Cerebellar nuclear complex (tissue), 1 donor: Measurements from ENCODE around the gene RAB12.
"Not testable (repeated sequence)": the region's sequence is repeated elsewhere in the genome, so short reads cannot be mapped to it uniquely, and the experiment has no call there.

ENCODE experiments used
- DNase-seq, 2 experiments: peaks; one replicate each; lab custom pipeline; 2025; lab: John Stamatoyannopoulos, UW

RAB12 gene

DNA sequence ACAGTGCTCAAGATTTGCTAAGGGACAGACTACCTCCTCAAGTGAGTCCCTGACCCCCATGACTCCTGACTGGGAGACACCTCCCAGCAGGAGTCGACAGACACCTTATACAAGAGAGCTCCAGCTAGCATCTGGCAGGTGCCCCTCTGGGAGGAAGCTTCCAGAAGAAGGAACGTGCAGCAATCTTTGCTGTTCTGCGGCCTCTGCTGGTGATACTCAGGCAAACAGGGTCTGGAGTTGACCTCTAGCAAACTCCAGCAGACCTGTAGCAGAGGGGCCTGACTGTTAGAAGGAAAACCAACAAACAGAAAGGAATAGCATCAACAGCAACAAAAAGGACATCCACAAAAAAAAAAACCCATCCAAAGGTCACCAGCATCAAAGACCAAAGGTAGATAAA lies 38.1 kb downstream of the RAB12 start:
- not testable (repeated sequence) for DNase-seq

DNA sequence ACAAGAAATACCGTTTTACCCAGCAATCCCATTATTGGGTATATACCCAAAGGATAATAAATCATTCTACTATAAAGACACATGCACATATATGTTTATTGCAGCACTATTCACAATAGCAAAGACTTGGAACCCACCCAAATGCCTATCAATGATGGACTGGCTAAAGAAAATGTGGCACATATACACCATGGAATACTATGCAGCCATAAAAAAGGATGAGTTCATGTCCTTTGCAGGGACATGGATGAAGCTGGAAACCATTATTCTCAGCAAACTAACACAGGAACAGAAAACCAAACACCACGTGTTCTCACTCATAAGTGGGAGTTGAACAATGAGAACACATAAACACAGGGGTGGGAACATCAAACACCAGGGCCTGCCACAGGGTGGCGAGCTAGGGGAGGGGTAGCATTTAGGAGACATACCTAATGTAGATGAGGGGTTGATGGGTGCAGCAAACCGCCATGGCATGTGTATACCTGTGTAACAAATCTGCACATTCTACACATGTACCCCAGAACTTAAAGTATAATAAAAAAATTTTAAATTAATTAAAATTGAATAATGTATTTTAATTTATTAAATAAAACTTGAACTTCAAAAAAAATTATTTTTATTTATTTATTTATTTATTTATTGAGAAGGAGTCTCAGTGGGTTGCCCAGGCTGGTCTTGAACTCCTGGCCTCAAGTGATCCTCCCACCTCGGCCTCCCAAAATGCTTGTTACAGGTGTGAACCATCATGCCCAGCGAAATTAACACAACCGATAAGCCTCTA lies 42.4 kb downstream of the RAB12 start:
- not testable (repeated sequence) for DNase-seq

DNA sequence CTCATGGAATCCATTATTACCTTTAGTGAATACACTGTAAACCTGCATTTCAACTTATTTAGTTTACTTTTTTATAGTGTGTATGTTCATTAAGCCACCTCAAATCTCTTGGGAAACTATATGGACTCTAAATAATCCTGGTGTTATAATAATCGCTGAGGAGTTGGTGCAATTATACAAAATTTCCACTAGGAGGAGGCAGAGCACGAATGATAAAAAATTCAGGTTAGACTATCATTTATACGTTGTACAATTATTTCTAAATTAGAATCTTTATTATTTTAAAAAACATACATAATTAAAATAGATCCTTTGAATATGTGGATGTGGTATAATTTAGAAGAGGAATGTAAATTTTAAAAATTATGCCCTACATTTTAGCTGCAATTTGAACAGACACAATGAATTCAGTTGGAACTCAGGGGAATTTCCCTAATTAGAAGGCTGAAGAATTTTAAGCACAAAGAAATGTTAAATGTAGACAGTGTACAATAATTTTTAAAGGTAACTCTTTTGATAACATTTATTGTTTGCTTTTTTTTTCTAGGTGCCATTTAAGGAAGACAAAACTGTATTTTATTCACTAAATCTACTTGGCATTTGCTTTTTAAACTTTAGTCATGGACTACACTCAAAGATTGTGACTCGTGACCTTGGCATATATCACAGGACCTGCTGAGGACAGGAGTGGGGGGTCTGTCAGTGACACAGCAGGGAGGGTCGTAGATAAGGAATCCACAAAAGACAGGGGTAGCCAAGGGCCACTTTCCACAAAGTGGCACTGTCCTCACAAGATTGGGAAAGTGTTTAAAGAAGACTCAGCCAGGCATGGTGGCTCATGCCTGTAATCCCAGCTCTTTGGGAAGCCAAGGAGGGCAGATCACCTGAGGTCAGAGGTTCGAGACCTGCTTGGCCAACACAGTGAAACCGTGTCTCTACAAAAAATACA lies 45.5 kb downstream of the RAB12 start:
- DNase-seq = peak in 1 of 2 experiments; percentile 12

DNA sequence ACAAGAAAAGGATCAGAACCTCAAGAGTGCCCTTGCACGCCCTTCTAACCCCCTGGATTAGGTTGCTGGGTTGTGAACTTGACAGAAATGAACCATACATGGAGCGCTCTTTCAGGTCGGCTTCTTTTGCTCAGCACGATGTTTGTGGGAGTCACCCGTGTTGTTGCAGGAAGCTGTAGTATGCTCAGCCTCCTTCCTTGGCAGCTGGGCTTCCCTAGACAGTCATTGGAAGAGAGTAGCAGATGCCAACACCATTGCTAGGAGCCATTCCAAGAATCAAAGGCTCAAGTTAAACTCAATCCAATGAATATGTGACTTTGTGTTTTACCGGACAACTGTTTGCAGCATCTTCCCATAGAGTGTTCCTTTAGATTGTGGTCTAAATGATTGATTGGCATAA lies 47.0 kb downstream of the RAB12 start:
- DNase-seq = no peak

DNA sequence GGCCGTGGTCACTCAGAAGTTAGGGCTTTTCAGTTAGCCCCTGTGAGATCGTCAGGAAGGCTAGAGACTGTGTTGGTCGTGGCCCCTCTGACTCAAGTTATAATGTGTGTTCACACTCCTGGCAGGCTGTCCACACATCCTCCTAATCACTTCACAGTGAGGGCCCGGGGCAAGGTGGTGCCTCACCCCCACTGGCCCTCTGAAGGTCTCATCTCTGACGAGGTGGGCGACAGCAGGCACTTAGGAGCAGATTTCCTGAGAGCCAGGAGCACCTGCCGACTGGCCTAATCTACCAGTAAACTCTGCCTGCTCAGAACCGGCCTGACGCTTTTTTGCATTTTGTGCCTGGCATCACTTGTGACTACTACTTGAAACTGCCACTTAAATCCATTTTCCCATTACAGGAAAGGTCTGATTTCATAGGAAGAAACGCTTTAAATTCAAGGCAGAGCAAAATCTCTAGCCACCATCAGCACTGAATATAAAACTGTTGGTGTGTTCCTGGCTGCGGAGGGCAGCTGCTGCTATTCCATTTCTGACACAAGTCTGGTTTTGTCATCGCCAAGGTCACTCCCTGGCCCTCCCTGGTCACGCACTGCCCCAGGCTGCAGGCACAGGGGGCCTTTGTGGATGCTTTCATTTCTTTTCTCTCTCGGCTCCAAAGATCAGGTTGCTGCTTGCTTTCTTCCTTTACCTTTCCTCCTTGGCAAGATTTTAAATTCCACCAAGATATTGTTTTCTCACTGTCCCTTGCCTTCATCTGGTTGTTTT lies 48.0 kb downstream of the RAB12 start:
- DNase-seq = no peak

DNA sequence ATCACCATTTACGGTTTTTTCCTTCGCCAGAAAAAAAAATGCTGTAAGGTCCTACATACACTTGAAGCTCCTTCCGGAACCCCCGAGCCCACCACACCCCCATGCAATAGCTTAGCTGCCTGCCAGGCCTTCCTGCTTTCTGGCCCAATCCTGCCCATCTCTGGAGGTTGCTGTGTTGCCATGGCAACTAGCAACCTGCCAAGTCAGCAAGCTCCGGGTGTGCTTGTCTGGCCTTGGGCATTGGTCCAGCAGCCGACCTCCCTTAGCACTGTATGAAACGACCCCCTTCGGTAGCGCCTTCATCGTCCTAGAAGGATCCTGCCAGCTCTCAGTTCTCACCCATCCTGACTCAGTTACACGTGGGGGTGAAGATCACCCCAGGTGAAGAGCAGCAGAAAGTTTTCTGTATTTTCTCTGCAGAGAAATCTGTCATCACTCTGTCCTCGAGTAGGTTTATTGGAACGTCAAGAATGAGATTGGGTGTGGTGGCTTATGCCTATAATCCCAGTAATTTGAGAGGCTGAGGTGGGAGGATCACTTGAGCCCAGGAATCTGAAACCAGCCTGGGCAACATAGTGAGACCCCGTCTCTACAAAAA lies 48.7 kb downstream of the RAB12 start:
- DNase-seq = peak in 1 of 2 experiments; percentile 35

DNA sequence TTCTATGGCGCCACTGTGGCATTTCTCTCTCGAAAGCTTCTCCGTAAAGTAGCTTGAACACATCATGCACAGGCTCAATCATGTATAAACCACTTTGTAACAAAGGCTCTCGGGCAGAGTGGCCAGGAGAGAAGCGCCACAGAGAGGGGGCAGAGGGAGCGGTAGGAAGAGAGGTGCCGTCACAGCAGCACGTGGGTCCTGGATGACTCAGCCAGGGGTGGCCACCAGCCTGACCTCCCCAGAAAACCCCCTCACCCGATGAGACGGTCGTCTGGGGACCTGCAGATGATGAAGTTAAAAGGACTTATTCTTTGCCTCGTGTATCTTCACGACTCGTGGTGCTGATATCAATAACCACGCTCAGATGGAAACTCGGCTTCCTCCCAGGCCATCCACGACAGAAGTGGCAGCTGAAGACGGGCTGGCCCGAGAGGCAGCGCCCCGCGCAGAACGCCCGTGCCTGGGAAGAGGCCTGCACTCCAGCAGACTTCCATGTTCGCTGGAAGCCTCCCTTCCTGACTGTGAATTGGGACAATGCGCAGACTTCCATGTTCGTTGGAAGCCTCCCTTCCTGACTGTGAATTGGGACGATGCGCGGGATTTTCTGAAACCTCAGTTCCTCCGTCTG lies 49.7 kb downstream of the RAB12 start:
- DNase-seq = no peak

DNA sequence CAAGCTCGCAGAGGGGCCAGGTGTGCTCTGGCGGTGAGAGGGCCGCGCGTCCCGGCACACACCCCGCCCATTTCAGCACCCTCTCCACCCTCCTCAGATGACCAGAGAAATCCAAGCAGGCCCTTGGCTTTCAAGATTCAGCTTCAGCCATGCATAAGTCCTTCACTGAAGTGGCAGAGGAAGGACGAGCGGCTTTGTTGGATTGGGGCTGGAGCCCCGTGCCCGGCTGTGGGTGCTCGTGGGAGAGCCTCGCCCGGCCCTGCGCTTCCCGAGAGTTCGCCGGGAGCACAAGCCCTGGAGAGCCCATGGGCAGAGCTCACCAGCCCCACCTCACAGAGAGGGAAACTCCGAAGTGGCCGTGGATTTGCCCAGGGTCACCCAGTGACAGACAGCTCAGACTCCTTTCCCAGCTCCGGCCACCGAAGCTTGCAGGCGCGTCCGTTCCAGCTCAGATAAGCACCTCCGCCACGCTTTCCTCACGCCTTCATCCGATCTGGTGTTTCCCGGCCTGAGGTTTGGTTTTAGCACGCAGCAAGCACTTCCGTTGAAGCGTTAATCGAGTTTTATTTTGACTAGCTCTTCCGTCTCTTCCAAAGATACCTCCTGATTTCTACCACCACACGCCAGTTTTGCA lies 50.5 kb downstream of the RAB12 start:
- no peak for DNase-seq

DNA sequence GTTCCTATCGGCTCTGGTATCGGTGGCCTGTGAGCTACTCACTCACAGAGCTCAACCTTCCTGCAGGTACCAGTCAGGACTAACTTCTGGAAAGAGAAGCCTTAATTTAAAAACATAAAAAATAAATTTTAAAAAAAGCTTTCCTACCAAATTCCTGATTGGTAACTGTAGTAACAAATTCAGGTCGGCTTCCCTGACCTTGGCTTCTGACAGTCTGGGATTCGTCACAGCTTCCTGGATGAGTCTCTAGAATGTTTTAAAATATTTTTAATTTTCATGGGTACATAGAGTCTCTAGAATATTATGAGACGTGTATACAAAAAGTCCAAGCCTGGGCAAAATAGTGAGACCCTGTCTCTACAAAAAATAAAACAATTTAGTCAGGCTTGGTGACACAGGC lies 51.1 kb downstream of the RAB12 start:
- DNase-seq = no peak

DNA sequence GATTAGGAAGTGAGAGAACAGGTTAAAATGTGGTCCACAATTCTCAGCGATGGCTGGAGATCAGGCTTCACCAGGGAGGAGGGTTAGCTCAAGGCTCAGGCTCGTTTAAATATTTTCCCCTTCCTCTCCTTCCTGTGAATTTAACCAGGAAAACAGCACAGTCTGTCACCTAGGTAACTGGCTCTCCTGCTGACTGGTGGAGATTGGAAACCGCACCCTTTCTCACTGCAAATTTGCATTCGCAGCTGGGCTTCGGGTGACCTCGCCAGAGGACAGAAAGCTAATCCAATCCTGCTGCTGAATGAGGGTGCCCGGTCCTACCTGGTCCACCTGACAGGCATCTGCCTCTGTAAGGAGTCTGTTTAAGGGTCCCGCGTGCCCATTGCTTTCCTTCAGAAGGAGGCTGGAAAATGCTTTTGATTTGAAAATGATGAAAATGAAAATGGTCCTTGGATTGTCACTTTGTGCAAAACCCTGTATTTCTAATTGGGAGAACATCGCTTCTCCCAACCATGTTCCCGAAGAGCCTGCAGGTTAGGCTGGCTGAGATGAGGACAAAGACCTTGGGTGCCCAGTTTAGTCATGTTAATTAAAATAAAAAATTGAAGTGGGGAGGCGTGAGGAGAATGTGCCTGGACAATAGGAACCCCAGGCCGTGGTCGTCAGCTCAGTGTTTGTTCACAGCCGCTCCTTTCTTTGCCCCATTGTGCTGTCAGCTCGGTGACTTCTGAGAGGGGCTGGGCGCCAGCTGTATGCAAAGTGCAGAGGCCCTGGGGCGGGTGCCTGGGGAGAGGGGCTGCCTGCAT lies 52.7 kb downstream of the RAB12 start:
- peak in 1 of 2 experiments; percentile 25 for DNase-seq

DNA sequence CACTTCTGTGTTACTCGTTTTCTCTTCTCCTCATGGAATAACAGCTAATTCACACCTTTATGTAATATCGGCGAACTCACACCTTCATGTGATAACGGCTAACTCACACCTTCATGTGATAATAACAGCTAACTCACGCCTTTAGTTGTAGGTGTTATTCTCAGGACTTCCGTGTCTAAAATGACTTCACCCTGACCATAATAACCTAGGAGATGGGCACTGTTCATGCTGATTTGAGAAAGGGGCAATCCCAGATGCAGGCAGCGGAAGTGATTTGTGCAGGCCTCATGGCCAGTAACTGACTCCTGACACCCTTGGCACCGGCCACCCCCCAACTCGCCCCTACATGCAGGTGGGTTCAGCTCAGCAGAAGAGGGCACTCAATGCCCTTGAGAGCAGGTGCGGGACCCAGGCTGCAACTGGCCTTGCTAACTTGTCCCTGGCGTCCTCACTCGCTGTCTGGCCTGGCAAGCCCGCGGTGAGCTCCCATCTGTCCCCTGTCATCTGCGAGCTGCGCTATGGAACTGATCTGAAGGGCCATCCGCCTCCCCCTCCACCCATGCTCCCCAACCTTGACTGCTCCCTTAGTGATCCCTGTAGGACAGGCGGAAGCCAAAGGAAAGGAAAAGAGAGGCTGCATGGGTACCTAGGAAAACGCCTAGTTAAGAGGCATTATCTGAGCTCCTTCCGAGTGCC lies 53.5 kb downstream of the RAB12 start:
- DNase-seq = peak; percentile 19 to 51

DNA sequence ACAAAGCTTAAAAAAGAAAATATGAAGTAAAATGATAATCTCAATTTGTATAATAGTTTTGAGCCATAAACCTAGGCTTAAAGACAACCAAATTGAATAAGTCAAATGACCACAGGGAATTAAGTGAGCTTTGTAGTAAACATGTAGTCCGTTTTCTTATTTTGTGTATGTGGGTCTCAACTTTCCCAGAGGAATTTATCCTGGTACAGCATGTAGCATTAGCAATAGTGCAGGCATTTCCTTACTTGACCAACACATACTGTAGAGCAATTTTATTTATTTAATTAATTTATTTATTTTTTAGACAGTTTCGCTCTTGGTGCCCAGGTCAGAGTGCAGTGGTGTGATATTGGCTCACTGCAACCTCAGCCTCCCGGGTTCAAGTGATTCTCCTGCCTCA lies 58.6 kb downstream of the RAB12 start:
- DNase-seq = no peak

DNA sequence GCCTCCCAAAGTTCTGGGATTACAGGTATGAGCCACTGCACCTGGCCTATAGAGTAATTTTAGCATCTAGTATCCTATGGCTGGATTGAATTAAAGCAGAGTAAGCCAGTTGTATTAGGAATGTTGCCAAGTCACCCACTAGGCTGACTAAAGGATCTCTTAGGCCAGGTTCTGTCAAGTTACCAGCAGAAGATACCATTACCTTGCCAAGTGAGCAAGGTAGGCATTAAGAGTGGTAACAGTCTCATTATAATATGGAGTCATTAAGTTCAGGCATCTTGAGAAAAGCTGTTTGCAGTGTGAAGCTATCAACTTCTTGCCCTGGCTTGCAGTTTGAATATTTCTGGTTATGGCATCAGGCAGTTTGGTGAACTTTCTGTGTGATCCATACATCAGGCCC lies 59.1 kb downstream of the RAB12 start:
- DNase-seq = no peak

DNA sequence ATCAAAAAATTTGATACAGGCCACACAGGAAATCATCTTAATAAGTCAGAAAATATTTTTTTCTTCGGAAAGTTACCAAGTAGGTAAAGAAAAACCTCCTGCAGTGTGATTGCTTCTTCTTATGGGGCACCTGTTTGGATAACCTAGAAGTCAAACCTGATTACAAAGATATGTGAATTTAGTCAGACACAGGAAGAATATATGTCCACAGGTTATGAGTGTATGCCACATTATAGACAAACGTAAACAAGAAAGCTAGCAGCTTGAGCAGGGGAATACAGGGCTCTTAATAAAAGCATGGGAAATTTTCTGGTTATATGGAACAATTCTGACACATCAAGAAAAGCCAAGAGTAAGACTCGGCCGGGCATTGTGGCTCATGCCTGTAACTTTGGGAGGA lies 60.3 kb downstream of the RAB12 start:
- no peak for DNase-seq

DNA sequence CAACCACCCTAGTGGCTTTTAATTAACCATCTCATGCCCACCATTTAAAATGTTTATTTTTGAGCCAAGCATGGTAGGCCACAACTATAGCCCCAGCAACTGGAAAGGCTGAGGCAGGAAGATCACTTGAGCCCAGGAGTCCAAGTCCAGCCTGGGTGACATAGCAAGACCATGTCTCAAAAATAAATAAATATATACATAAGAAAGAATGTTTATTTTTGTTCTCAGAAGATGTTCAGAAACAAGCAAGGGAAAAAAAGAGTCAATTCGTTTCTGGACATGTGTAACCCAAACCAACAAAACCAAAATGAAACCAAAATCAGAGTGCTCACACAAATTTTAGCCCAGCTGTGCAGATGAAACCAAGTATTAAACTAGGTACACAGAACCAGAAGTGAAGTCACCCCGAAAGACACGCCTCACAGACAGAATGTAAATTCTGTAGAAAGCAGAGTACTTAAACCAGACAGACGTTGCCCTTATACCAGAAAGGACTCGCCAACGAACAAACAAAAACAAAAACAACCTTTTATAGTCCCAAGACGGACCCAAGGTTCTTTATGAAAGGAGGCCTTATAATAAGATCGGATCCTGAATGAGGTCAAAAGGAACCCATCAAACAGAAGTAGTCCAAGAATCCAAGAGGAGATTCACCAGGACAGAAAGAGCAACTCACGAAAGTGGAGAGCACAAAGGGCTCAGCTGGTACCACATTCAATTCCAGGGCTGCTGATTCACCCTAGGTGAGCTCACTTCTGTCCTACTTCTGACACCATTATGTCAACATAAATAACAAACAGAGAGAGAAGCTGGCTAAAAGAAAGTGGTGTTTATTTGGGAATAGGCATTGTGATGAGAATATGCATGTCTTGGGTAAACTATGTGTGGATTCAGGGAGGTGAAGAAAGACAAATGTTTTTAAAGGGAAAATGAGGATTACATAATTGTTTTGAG lies 64.3 kb downstream of the RAB12 start:
- no peak for DNase-seq

DNA sequence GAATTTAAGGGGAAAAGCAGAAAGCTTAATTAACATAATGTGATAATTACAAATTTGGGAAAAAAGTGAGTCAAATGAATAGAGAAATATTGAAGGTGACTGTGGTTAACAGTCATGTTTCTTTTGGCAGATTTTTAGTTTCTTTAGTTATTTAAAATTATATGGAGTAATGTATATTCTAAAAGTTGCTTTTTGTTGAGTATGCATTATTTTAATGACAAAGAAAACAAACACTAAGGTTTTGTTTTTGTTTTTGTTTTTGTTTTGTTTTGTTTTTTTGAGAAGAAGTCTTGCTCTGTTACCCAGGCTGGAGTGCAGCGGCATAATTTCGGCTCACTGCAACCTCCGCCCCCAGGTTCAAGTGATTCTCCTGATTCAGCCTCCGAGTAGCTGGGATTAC lies 65.8 kb downstream of the RAB12 start:
- DNase-seq = no peak

DNA sequence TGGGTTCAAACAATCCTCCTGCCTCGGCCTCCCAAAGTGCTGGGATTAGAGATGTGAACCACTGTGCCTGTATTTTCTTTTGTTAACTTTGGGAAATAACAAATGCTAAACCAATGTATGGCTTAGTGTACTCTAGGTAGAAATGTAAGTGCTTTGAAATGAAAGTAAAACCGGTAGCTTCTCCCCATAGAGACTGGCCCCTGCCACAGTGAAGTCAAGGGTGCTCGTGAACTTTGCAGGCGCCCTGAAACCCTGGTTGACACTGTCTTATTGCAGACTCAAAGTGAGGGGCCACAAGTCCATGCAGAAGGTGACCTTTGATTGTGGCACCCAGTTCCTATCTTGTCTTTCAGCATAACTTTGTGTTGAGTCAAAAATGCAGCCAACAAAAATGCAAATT lies 72.0 kb downstream of the RAB12 start:
- DNase-seq = no peak

DNA sequence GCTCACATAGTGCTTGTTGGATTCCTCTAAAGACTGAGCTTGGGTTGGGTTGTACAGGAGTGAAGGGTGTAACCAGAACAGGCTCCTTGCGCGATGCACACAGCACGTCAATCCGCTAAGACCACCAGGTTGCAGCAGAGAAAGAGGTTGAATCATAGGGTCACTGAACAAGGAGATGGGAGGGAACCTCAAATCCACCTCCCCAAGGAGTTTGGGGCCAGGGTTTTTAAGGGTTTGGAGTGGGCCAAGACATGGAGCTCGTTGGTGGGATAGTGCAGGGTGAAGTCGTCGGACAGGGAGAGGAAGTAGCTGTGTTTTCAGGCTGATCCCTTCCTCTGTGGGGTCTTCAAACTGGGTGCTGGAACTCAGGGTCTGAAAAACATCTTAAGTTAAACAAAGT lies 75.3 kb downstream of the RAB12 start:
- no peak for DNase-seq
